Mesenchymal stem cell (in vitro differentiated cells and primary cell): ENCODE data around the gene SHROOM1. TPM values are rescaled to one million over a fixed set of nuclear protein-coding genes. Genes with fewer than 3 reads are reported as not detected.

Source experiments
- DNase-seq: peaks from one replicate; pipeline ENCODE4 v3.0.0-alpha.2; 2013
- H2AFZ ChIP-seq: one replicate; pipeline ENCODE4 v1.6.1; 2013; ENCODE audit warnings: low read depth, mild to moderate bottlenecking, control low read depth, inconsistent platforms, low read length, moderate library complexity
- H2AK5ac ChIP-seq: 2 replicates; pipeline ENCODE4 v1.6.1; 2013; ENCODE audit warnings: low read length, moderate library complexity, mild to moderate bottlenecking, inconsistent platforms; ENCODE audit not compliant: severe bottlenecking
- H2BK120ac ChIP-seq: one replicate; pipeline ENCODE4 v1.6.1; 2013; ENCODE audit warnings: low read depth, mild to moderate bottlenecking, inconsistent platforms, low read length, moderate library complexity
- H2BK12ac ChIP-seq, 2 experiments: one replicate each; pipeline ENCODE4 v1.6.1; 2013; ENCODE audit warnings: inconsistent platforms in 2 of 2, low read length in 2 of 2, mild to moderate bottlenecking in 2 of 2, moderate library complexity in 2 of 2, control low read depth in 1 of 2
- H2BK15ac ChIP-seq: one replicate; pipeline ENCODE4 v1.6.1; 2013; ENCODE audit warnings: mild to moderate bottlenecking, low read depth, inconsistent platforms; ENCODE audit not compliant: poor library complexity, severe bottlenecking
- H2BK5ac ChIP-seq: 2 replicates; pipeline ENCODE4 v1.6.1; 2013; ENCODE audit warnings: low read depth, mild to moderate bottlenecking, low read length, control low read depth, inconsistent platforms; ENCODE audit not compliant: poor library complexity, severe bottlenecking
- H3K14ac ChIP-seq, 2 experiments: one replicate each; pipeline ENCODE4 v1.6.1; 2013; ENCODE audit warnings: inconsistent platforms in 2 of 2, low read length in 2 of 2, control low read depth in 1 of 2, mild to moderate bottlenecking in 1 of 2, moderate library complexity in 1 of 2
- H3K18ac ChIP-seq, 2 experiments: one replicate each; pipeline ENCODE4 v1.6.1; 2013; ENCODE audit warnings: inconsistent platforms in 2 of 2, low read length in 2 of 2, control low read depth in 1 of 2, low read depth in 1 of 2, mild to moderate bottlenecking in 1 of 2
- H3K23ac ChIP-seq, 2 experiments: one replicate each; pipeline ENCODE4 v1.6.1; 2013; ENCODE audit warnings: inconsistent platforms in 2 of 2, low read length in 2 of 2, mild to moderate bottlenecking in 2 of 2, moderate library complexity in 2 of 2, control low read depth in 1 of 2
- H3K27ac ChIP-seq: 2 replicates; pipeline ENCODE4 v1.5.1; 2013; ENCODE audit warnings: mild to moderate bottlenecking, moderate library complexity, low read length, control low read depth, inconsistent platforms; ENCODE audit not compliant: poor library complexity, severe bottlenecking
- H3K27me3 ChIP-seq, 2 experiments: 2 replicates each; pipeline versions ENCODE4 v1.6.1 to v1.7.0; 2013; ENCODE audit warnings: low read length in 2 of 2, mild to moderate bottlenecking in 2 of 2, moderate library complexity in 2 of 2, control low read depth in 1 of 2, inconsistent platforms in 1 of 2; ENCODE audit not compliant: control insufficient read depth in 1 of 2, insufficient read depth in 1 of 2
- H3K36me3 ChIP-seq, 2 experiments: 2 replicates each; pipeline versions ENCODE4 v1.6.1 to v1.7.0; 2013; ENCODE audit warnings: low read length in 2 of 2, control low read depth in 1 of 2, inconsistent platforms in 1 of 2, low read depth in 1 of 2, mild to moderate bottlenecking in 1 of 2; ENCODE audit not compliant: insufficient read depth in 2 of 2, control insufficient read depth in 1 of 2
- H3K4ac ChIP-seq, 2 experiments: one replicate each; pipeline ENCODE4 v1.6.1; 2013; ENCODE audit warnings: inconsistent platforms in 2 of 2, low read length in 2 of 2, mild to moderate bottlenecking in 2 of 2, moderate library complexity in 2 of 2, control low read depth in 1 of 2, low read depth in 1 of 2
- H3K4me1 ChIP-seq: 2 replicates; pipeline ENCODE4 v1.6.1; 2013; ENCODE audit warnings: low read depth, low read length, control low read depth; ENCODE audit not compliant: control insufficient read depth, insufficient read depth
- H3K4me2 ChIP-seq: 2 replicates; pipeline ENCODE4 v1.6.1; 2013; ENCODE audit warnings: low read length, mild to moderate bottlenecking, inconsistent platforms; ENCODE audit not compliant: poor library complexity, severe bottlenecking
- H3K4me3 ChIP-seq, 2 experiments: 2 replicates each; pipeline versions ENCODE4 v1.5.1 to v1.7.0; 2013; ENCODE audit warnings: low read length in 2 of 2, mild to moderate bottlenecking in 2 of 2, control low read depth in 1 of 2, low read depth in 1 of 2; ENCODE audit not compliant: insufficient read depth in 1 of 2
- H3K79me1 ChIP-seq: replicated peaks from 2 replicates; pipeline ENCODE4 v1.6.1; 2013; ENCODE audit warnings: mild to moderate bottlenecking, control low read depth, low read length, inconsistent platforms; ENCODE audit not compliant: poor library complexity, severe bottlenecking
- H3K9ac ChIP-seq: 2 replicates; pipeline ENCODE4 v1.7.0; 2013; ENCODE audit warnings: mild to moderate bottlenecking, low read length, moderate library complexity
- H3K9me3 ChIP-seq: 2 replicates; pipeline ENCODE4 v1.7.0; 2013; ENCODE audit warnings: mild to moderate bottlenecking, low read length; ENCODE audit not compliant: control insufficient read depth
- H4K8ac ChIP-seq: one replicate; pipeline ENCODE4 v1.6.1; 2013; ENCODE audit warnings: inconsistent platforms, mild to moderate bottlenecking, low read length, moderate library complexity
- H4K91ac ChIP-seq: one replicate; pipeline ENCODE4 v1.6.1; 2013; ENCODE audit warnings: mild to moderate bottlenecking, low read length, inconsistent platforms
- WGBS: methylation state at CpG from one replicate; pipeline ENCODE4 v1.1.7; 2013; ENCODE audit warnings: mixed read lengths; 5-methylcytosine and 5-hydroxymethylcytosine counted together
- polyA plus RNA-seq, 2 experiments: library from polyadenylated mRNA; stranded (reverse); fragments of 200-250 nt; gene quantifications; one replicate each; pipeline ENCODE4 v1.2.3, GENCODE V29; 2013

The SHROOM1 gene
- polyA plus RNA-seq (2013, experiment 1 of 2), result 8.7 TPM
- 10.3 TPM for polyA plus RNA-seq (2013, experiment 2 of 2)

DNA sequence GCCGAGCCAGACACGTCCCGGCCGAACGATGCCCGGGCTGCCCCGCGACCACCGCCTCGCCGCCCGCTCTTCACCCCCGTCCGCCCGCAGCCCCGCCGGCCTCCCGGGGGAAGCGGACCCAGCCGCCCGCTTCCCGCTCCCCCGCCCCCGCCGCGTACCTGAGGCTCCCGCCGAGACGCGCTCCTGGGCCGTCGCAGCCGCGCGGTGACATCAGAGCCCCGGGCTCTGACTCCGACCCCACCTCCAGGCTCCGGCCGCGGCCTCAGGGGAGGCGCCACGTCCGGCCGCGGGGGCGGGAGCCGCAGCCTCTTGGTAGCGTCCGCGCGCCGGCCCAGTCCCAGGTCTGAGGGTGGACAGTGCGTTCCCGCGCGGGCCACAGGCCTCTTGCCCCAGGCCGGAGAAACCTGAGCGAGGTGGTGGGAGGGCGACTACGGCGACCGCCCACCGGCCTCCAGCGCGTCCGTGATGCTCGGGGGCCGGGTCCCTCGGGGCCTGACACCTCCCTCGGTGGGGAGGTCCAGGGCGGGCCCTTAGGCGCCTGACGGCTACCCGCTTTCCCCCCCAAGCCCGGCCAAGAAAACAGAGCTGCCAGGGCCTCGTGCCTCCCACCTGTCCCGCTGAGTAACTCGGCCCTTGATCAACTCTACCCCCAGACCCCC is at the start of gene SHROOM1:
Gene SHROOM1, minus strand, starts transcription at position 212 of the 659 bp plus-strand sequence. CDS start 4,507 bp downstream, outside the sequence.
- Histone ChIP-seq H2BK5ac (no peak within 1 kb of the TSS), H4K8ac (peak within 1 kb of the TSS; percentile 82), H3K18ac (peak within 1 kb of the TSS; percentile 76 to 81), H2BK120ac (peak within 1 kb of the TSS; percentile 61), H3K27me3 (no peaks in the 10 kb centered on the region), H3K4me1 (peaks cover 13% of the 10 kb centered on the region), H3K4me3 (peak within 1 kb of the TSS; percentile 78 to 81), H2AK5ac (no peak within 1 kb of the TSS), H3K27ac (no peak within 1 kb of the TSS), H3K79me1 (peaks cover 7% of the 10 kb centered on the region), H2BK12ac (peak within 1 kb of the TSS in 1 of 2 experiments; percentile 81), H2BK15ac (peak within 1 kb of the TSS; percentile 52), H3K23ac (peak within 1 kb of the TSS in 1 of 2 experiments; percentile 74), H3K4ac (peak within 1 kb of the TSS; percentile 51 to 64), H3K9ac (peak within 1 kb of the TSS; percentile 84), H4K91ac (peak within 1 kb of the TSS; percentile 59), H3K14ac (peak within 1 kb of the TSS in 1 of 2 experiments; percentile 73), H3K4me2 (peak within 1 kb of the TSS; percentile 80), H3K36me3 (peaks cover 0 to 7% of the 10 kb centered on the region in 2 experiments), H2AFZ (peak within 1 kb of the TSS; percentile 80), H3K9me3 (no peaks in the 10 kb centered on the region)
- DNase-seq, result peak; percentile 50
- WGBS, result 4% methylated on average over 67 of the region's 78 CpGs

GRCh38 chr5:132877938-132878337 is 47.5 kb upstream of the SHROOM1 start:
- DNase-seq, result peak; percentile 66
- peaks cover 9% of the 10 kb centered on the region for H3K4me1 ChIP-seq
- no peak overlapping the region for H3K4me2 ChIP-seq
- H3K9ac ChIP-seq, result no peak overlapping the region
- no peak overlapping the region for H3K18ac ChIP-seq
- H3K27me3 ChIP-seq, result no peaks in the 10 kb centered on the region
- no peak overlapping the region for H2BK15ac ChIP-seq
- H2BK120ac ChIP-seq, result no peak overlapping the region
- no peak overlapping the region for H3K23ac ChIP-seq
- H3K14ac ChIP-seq, result no peak overlapping the region
- H3K36me3 ChIP-seq, result peaks cover 27 to 99% of the 10 kb centered on the region in 2 experiments
- peak overlapping the region; percentile 23 for H4K8ac ChIP-seq
- H2BK5ac ChIP-seq, result no peak overlapping the region
- WGBS, result 80% methylated on average over 2 of the region's 3 CpGs
- no peak overlapping the region for H2AFZ ChIP-seq
- peaks cover 16% of the 10 kb centered on the region for H3K79me1 ChIP-seq
- no peaks in the 10 kb centered on the region for H3K9me3 ChIP-seq
- H3K4ac ChIP-seq, result no peak overlapping the region
- H4K91ac ChIP-seq, result peak overlapping the region; percentile 68
- no peak overlapping the region for H3K27ac ChIP-seq
- H2BK12ac ChIP-seq, result no peak overlapping the region
- no peak overlapping the region for H3K4me3 ChIP-seq
- no peak overlapping the region for H2AK5ac ChIP-seq

- Histone ChIP-seq H3K9me3 (no peaks in the 10 kb centered on the region), H3K4ac (no peak overlapping the region), H2BK15ac (no peak overlapping the region), H4K91ac (no peak overlapping the region), H3K4me1 (peaks cover 9% of the 10 kb centered on the region), H3K79me1 (peaks cover 16% of the 10 kb centered on the region), H3K27me3 (no peaks in the 10 kb centered on the region), H2AK5ac (no peak overlapping the region), H4K8ac (no peak overlapping the region), H2BK5ac (no peak overlapping the region), H3K4me3 (no peak overlapping the region), H3K27ac (no peak overlapping the region), H2BK12ac (no peak overlapping the region), H3K36me3 (peaks cover 25 to 98% of the 10 kb centered on the region in 2 experiments), H3K23ac (no peak overlapping the region), H3K9ac (no peak overlapping the region), H2AFZ (no peak overlapping the region), H3K14ac (no peak overlapping the region), H2BK120ac (no peak overlapping the region), H3K18ac (no peak overlapping the region), H3K4me2 (no peak overlapping the region)
- DNase-seq, result no peak
- 100% methylated on average over 1 of the region's 2 CpGs for WGBS
These were observed 47.0 kb upstream of the SHROOM1 start for GRCh38 chr5:132877466-132877865.

DNA sequence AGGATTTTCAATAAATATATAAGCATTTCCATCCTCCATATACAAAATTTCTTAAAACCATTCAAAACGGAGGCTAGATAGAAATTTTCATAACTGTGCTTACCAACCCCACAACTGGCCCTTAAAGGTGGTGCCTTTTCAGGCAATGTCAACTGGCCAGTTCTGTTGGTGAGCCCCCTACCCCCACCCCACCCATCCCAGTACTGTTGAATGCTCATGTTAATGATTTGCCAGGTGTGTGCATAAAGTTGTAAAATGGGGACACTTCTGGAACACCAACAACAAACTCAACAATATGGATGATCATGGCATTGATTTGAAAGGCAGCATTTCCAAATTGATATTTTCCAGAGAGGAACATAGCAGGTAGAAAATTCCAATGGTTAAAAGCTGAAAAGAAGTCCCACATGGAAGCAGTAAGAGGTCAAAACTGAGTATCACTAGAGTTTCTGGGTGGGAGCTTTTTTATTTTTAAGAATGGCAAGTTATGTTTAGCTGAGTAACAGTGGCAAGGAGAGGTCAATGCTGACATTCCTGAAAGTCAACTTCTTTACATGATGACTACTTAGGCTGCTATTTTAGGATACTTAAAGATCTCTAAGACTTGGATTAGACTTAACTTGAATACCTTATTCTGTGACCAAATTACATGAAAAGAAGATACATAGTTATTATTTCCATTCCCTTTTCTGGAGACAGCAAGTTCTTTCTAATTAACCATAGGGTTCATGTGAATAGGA is 45.7 kb upstream of the SHROOM1 start:
- no peak overlapping the region for H3K4me2 ChIP-seq
- no peak overlapping the region for H3K4me3 ChIP-seq
- peaks cover 16% of the 10 kb centered on the region for H3K79me1 ChIP-seq
- peaks cover 9% of the 10 kb centered on the region for H3K4me1 ChIP-seq
- H3K23ac ChIP-seq, result no peak overlapping the region
- no peaks in the 10 kb centered on the region for H3K9me3 ChIP-seq
- no peak overlapping the region for H4K8ac ChIP-seq
- H3K36me3 ChIP-seq, result peaks cover 23 to 91% of the 10 kb centered on the region in 2 experiments
- H2AK5ac ChIP-seq, result no peak overlapping the region
- 100% methylated on average over 1 of the region's 1 CpG for WGBS
- H3K4ac ChIP-seq, result no peak overlapping the region
- no peak overlapping the region for H2BK5ac ChIP-seq
- no peak overlapping the region for H2BK12ac ChIP-seq
- no peak overlapping the region for H2BK120ac ChIP-seq
- DNase-seq, result peak; percentile 40
- no peak overlapping the region for H3K9ac ChIP-seq
- H3K14ac ChIP-seq, result no peak overlapping the region
- H2AFZ ChIP-seq, result no peak overlapping the region
- no peak overlapping the region for H3K18ac ChIP-seq
- H4K91ac ChIP-seq, result no peak overlapping the region
- H2BK15ac ChIP-seq, result no peak overlapping the region
- no peaks in the 10 kb centered on the region for H3K27me3 ChIP-seq
- H3K27ac ChIP-seq, result no peak overlapping the region
